Astrocyte (in vitro differentiated cells and primary cell): Measurements from ENCODE around the gene CERS6. TPM values are rescaled to one million over a fixed set of nuclear protein-coding genes. Genes with fewer than 3 reads are reported as not detected.

ENCODE experiments used
- DNase-seq: peaks from one replicate; pipeline ENCODE4 v3.0.0-alpha.2; 2010; ENCODE audit warnings: low read depth
- FAIRE-seq: peaks from 2 replicates; lab custom pipeline; 2011; peaks lifted over from hg19 to GRCh38; lab: Jason Lieb, UNC
- H2AFZ ChIP-seq: 2 replicates; pipeline ENCODE4 v1.6.0; 2012; ENCODE audit warnings: low read depth, low read length, inconsistent platforms
- H3K27ac ChIP-seq: 2 replicates; pipeline ENCODE4 v1.5.1; 2011; ENCODE audit warnings: low read depth, low read length, inconsistent platforms
- H3K27me3 ChIP-seq: 2 replicates; pipeline ENCODE4 v1.6.0; 2011; ENCODE audit warnings: low read length, inconsistent platforms; ENCODE audit not compliant: insufficient read depth
- H3K36me3 ChIP-seq: 2 replicates; pipeline ENCODE4 v1.5.1; 2011; ENCODE audit warnings: low read length, inconsistent platforms; ENCODE audit not compliant: insufficient read depth
- H3K4me1 ChIP-seq: 2 replicates; pipeline ENCODE4 v1.5.1; 2011; ENCODE audit warnings: low read length, inconsistent platforms; ENCODE audit not compliant: insufficient read depth
- H3K4me2 ChIP-seq: 2 replicates; pipeline ENCODE4 v1.6.0; 2012; ENCODE audit warnings: low read length, inconsistent platforms
- H3K4me3 ChIP-seq: 2 replicates; pipeline ENCODE4 v1.5.1; 2011; ENCODE audit warnings: low read depth, mild to moderate bottlenecking, low read length, inconsistent platforms; ENCODE audit not compliant: insufficient read depth
- H3K79me2 ChIP-seq: 2 replicates; pipeline ENCODE4 v1.6.0; 2012; ENCODE audit warnings: mild to moderate bottlenecking, low read length, inconsistent platforms; ENCODE audit not compliant: insufficient read depth
- H3K9ac ChIP-seq: 2 replicates; pipeline ENCODE4 v1.6.0; 2012; ENCODE audit warnings: mild to moderate bottlenecking, low read length, inconsistent platforms
- H3K9me3 ChIP-seq: 2 replicates; pipeline ENCODE4 v1.5.1; 2012; ENCODE audit warnings: low read depth, mild to moderate bottlenecking, low read length, inconsistent platforms; ENCODE audit not compliant: insufficient read depth
- H4K20me1 ChIP-seq: 2 replicates; pipeline ENCODE4 v1.6.0; 2012; ENCODE audit warnings: low read length, inconsistent platforms; ENCODE audit not compliant: insufficient read depth
- H3K27ac Mint-ChIP-seq: one replicate; pipeline ENCODE4 v1.8.0; 2021; ENCODE audit warnings: mild to moderate bottlenecking, mixed read lengths; ENCODE audit not compliant: unreplicated experiment
- H3K27me3 Mint-ChIP-seq: one replicate; pipeline ENCODE4 v1.8.0; 2021; ENCODE audit warnings: low read depth, mixed read lengths; ENCODE audit not compliant: unreplicated experiment
- H3K36me3 Mint-ChIP-seq: one replicate; pipeline ENCODE4 v1.8.0; 2021; ENCODE audit warnings: low read depth, mixed read lengths; ENCODE audit not compliant: unreplicated experiment
- H3K4me1 Mint-ChIP-seq: one replicate; pipeline ENCODE4 v1.8.0; 2021; ENCODE audit warnings: low read depth, mixed read lengths; ENCODE audit not compliant: unreplicated experiment
- H3K4me3 Mint-ChIP-seq: one replicate; pipeline ENCODE4 v1.8.0; 2021; ENCODE audit warnings: mild to moderate bottlenecking, moderate library complexity, mixed read lengths; ENCODE audit not compliant: unreplicated experiment
- H3K9me3 Mint-ChIP-seq: one replicate; pipeline ENCODE4 v1.8.0; 2021; ENCODE audit warnings: mild to moderate bottlenecking, mixed read lengths; ENCODE audit not compliant: unreplicated experiment
- CTCF ChIP-seq: IDR thresholded peaks from 2 replicates; pipeline ENCODE4 v1.5.1; 2011; ENCODE audit warnings: low read depth, mild to moderate bottlenecking, inconsistent platforms, low read length, moderate library complexity; ENCODE audit not compliant: insufficient read depth
- EZH2 ChIP-seq: IDR thresholded peaks from 2 replicates; pipeline ENCODE4 v1.6.1; 2012; ENCODE audit warnings: mild to moderate bottlenecking, low read length, inconsistent platforms; ENCODE audit not compliant: insufficient read depth
- total RNA-seq: library from RNA; stranded (reverse); gene quantifications from 2 replicates; pipeline ENCODE4 v1.2.1, GENCODE V29; 2021

CERS6 gene
- total RNA-seq, 1 donor from 2014 or later, result 23.4 TPM

GRCh38 chr2:168719446-168719845, 263.4 kb downstream of the CERS6 start:
- Mint-ChIP-seq H3K4me1 (peaks cover 12% of the 10 kb centered on the region), H3K27ac (no peak overlapping the region), H3K4me3 (no peak overlapping the region), H3K27me3 (no peaks in the 10 kb centered on the region), H3K9me3 (no peaks in the 10 kb centered on the region), H3K36me3 (peaks cover 4% of the 10 kb centered on the region)
- Histone ChIP-seq H3K9me3 (no peaks in the 10 kb centered on the region), H3K27ac (no peak overlapping the region), H3K4me1 (no peaks in the 10 kb centered on the region), H3K79me2 (no peaks in the 10 kb centered on the region), H2AFZ (no peak overlapping the region), H3K9ac (no peak overlapping the region), H4K20me1 (no peaks in the 10 kb centered on the region), H3K27me3 (no peaks in the 10 kb centered on the region), H3K36me3 (no peaks in the 10 kb centered on the region), H3K4me2 (no peak overlapping the region), H3K4me3 (no peak overlapping the region)
- FAIRE-seq, result no peak
- TF ChIP-seq EZH2, result no peak
- TF ChIP-seq CTCF, result no peak
- no peak for DNase-seq

GRCh38 chr2:168722592-168722991, 266.5 kb downstream of the CERS6 start:
- H3K36me3 ChIP-seq, result no peaks in the 10 kb centered on the region
- no peak overlapping the region for H2AFZ ChIP-seq
- no peaks in the 10 kb centered on the region for H3K27me3 ChIP-seq
- H3K27ac ChIP-seq, result no peak overlapping the region
- no peak overlapping the region for H3K4me2 ChIP-seq
- no peaks in the 10 kb centered on the region for H3K27me3 Mint-ChIP-seq
- H3K79me2 ChIP-seq, result no peaks in the 10 kb centered on the region
- no peaks in the 10 kb centered on the region for H3K9me3 Mint-ChIP-seq
- no peak overlapping the region for H3K9ac ChIP-seq
- no peak overlapping the region for H3K27ac Mint-ChIP-seq
- TF ChIP-seq EZH2 (no peak), CTCF (no peak)
- no peaks in the 10 kb centered on the region for H3K4me1 ChIP-seq
- H3K4me3 ChIP-seq, result no peak overlapping the region
- H3K9me3 ChIP-seq, result no peaks in the 10 kb centered on the region
- no peaks in the 10 kb centered on the region for H4K20me1 ChIP-seq
- no peak for FAIRE-seq
- peaks cover 6% of the 10 kb centered on the region for H3K36me3 Mint-ChIP-seq
- H3K4me3 Mint-ChIP-seq, result no peak overlapping the region
- DNase-seq, result peak; percentile 45
- peaks cover 12% of the 10 kb centered on the region for H3K4me1 Mint-ChIP-seq

GRCh38 chr2:168723275-168723899, 267.3 kb downstream of the CERS6 start:
- no peak for TF ChIP-seq CTCF
- TF ChIP-seq EZH2, result no peak
- peaks cover 10% of the 10 kb centered on the region for H3K4me1 Mint-ChIP-seq
- H3K27me3 Mint-ChIP-seq, result no peaks in the 10 kb centered on the region
- no peaks in the 10 kb centered on the region for H3K9me3 ChIP-seq
- no peaks in the 10 kb centered on the region for H3K9me3 Mint-ChIP-seq
- H3K27ac Mint-ChIP-seq, result no peak overlapping the region
- H3K79me2 ChIP-seq, result no peaks in the 10 kb centered on the region
- FAIRE-seq (no peak), DNase-seq (no peak)
- H3K9ac ChIP-seq, result no peak overlapping the region
- peaks cover 6% of the 10 kb centered on the region for H3K36me3 Mint-ChIP-seq
- no peak overlapping the region for H3K4me3 Mint-ChIP-seq
- H3K4me3 ChIP-seq, result no peak overlapping the region
- no peaks in the 10 kb centered on the region for H3K4me1 ChIP-seq
- H3K27me3 ChIP-seq, result no peaks in the 10 kb centered on the region
- H3K36me3 ChIP-seq, result no peaks in the 10 kb centered on the region
- H3K27ac ChIP-seq, result no peak overlapping the region
- H3K4me2 ChIP-seq, result no peak overlapping the region
- no peaks in the 10 kb centered on the region for H4K20me1 ChIP-seq
- H2AFZ ChIP-seq, result no peak overlapping the region
